ENCODE data around the gene SCEL. TPM values are rescaled to one million over a fixed set of nuclear protein-coding genes. Genes with fewer than 3 reads are reported as not detected.
"Not testable (repeated sequence)": the region's sequence is repeated elsewhere in the genome, so short reads cannot be mapped to it uniquely, and the experiment has no call there.

Gene SCEL
- total RNA-seq = not detected in 2 replicates

GRCh38 chr13:77535448-77535847, at the start of gene SCEL:
Gene SCEL (plus strand): TSS chr13:77535706. CDS start chr13:77555876, 20,170 bp downstream.
- no peak for DNase-seq (ENCODE audit: low read depth in 2 of 2)

- no peak for DNase-seq (ENCODE audit: low read depth in 2 of 2)
These were observed 45.8 kb upstream of the SCEL start for GRCh38 chr13:77489566-77490337.

GRCh38 chr13:77492982-77493381, 42.5 kb upstream of the SCEL start:
- peak; percentile 54 to 83 for DNase-seq (ENCODE audit: low read depth in 2 of 2)

GRCh38 chr13:77494226-77494625, 41.3 kb upstream of the SCEL start:
- DNase-seq (ENCODE audit: low read depth in 2 of 2) = peak in 1 of 2 donors; percentile 39

- DNase-seq (ENCODE audit: low read depth in 2 of 2) = no peak
These were observed 38.2 kb upstream of the SCEL start for GRCh38 chr13:77497350-77497749.

GRCh38 chr13:77497835-77498234, 37.7 kb upstream of the SCEL start:
- DNase-seq (ENCODE audit: low read depth in 2 of 2) = no peak

- DNase-seq (ENCODE audit: low read depth in 2 of 2) = no peak
These were observed 33.3 kb upstream of the SCEL start for GRCh38 chr13:77502104-77502720.

- no peak for DNase-seq (ENCODE audit: low read depth in 2 of 2)
These were observed 32.1 kb upstream of the SCEL start for GRCh38 chr13:77503398-77503797.

GRCh38 chr13:77506874-77507273, 28.6 kb upstream of the SCEL start:
- peak in 1 of 2 donors; percentile 13 for DNase-seq (ENCODE audit: low read depth in 2 of 2)

GRCh38 chr13:77507931-77508776, 27.4 kb upstream of the SCEL start:
- DNase-seq (ENCODE audit: low read depth in 2 of 2) = peak in 1 of 2 donors; percentile 92

GRCh38 chr13:77508959-77509620, 26.4 kb upstream of the SCEL start:
- peak in 1 of 2 donors; percentile 78 for DNase-seq (ENCODE audit: low read depth in 2 of 2)

- peak in 1 of 2 donors; percentile 24 for DNase-seq (ENCODE audit: low read depth in 2 of 2)
These were observed 25.4 kb upstream of the SCEL start for GRCh38 chr13:77510156-77510555.

GRCh38 chr13:77511552-77511951, 24.0 kb upstream of the SCEL start:
- DNase-seq (ENCODE audit: low read depth in 2 of 2) = peak in 1 of 2 donors; percentile 63

GRCh38 chr13:77513719-77514335, 21.7 kb upstream of the SCEL start:
- DNase-seq (ENCODE audit: low read depth in 2 of 2) = no peak

GRCh38 chr13:77514336-77514726, 21.2 kb upstream of the SCEL start:
- no peak for DNase-seq (ENCODE audit: low read depth in 2 of 2)

- DNase-seq (ENCODE audit: low read depth in 2 of 2) = no peak
These were observed 19.7 kb upstream of the SCEL start for GRCh38 chr13:77515785-77516184.

- peak in 1 of 2 donors; percentile 65 for DNase-seq (ENCODE audit: low read depth in 2 of 2)
These were observed 19.1 kb upstream of the SCEL start for GRCh38 chr13:77516342-77516789.

- DNase-seq (ENCODE audit: low read depth in 2 of 2) = no peak
These were observed 17.2 kb upstream of the SCEL start for GRCh38 chr13:77518266-77518665.

GRCh38 chr13:77519396-77519795, 16.1 kb upstream of the SCEL start:
- not testable (repeated sequence) for DNase-seq (ENCODE audit: low read depth in 2 of 2)

GRCh38 chr13:77519808-77520207, 15.7 kb upstream of the SCEL start:
- peak; percentile 37 to 79 for DNase-seq (ENCODE audit: low read depth in 2 of 2)

GRCh38 chr13:77521194-77521593, 14.3 kb upstream of the SCEL start:
- DNase-seq (ENCODE audit: low read depth in 2 of 2) = peak in 1 of 2 donors; percentile 62
